ENCODE measurements around the gene ZC3H7A. TPM values are rescaled to one million over a fixed set of nuclear protein-coding genes. Genes with fewer than 3 reads are reported as not detected.

Gene ZC3H7A
- total and polyA plus RNA-seq, 2 of the 13 experiments (the other 11 are each of a cell fraction or from before 2014, with no cell fraction given) = 29.2 to 36.8 TPM

GRCh38 chr16:11835309-11835708 lies 38.3 kb upstream of the ZC3H7A start (continued):
- TF ChIP-seq POGK (CRISPR knock-in tag; conservative IDR thresholded peaks at IDR 0.05) (0 out of 2 replicates have a peak, but pooled peaks have one; percentile 25), ZNF431 (CRISPR knock-in tag; IDR thresholded peaks at IDR 0.05; ENCODE audit: borderline replicate concordance, low read depth) (no peak), KDM4B (CRISPR knock-in tag; IDR thresholded peaks at IDR 0.05) (no peak), ZFP90 (CRISPR knock-in tag; IDR thresholded peaks at IDR 0.05; ENCODE audit: borderline replicate concordance) (no peak), PHF21A (CRISPR knock-in tag; IDR thresholded peaks at IDR 0.05) (no peak), ZNF570 (CRISPR knock-in tag; IDR thresholded peaks at IDR 0.05; ENCODE audit: borderline replicate concordance) (no peak), ATF7-NPFF (CRISPR knock-in tag; IDR thresholded peaks at IDR 0.05; ENCODE audit: low read depth) (peak; percentile 34; the same call in 1 of the 2 replicates), HINFP (CRISPR knock-in tag; IDR thresholded peaks at IDR 0.05; ENCODE audit: low read depth) (no peak), AGO2 (optimal IDR thresholded peaks at IDR 0.05; ENCODE audit: low read depth, low read length) (peak; percentile 90), KDM3A (CRISPR knock-in tag; IDR thresholded peaks at IDR 0.05; ENCODE audit: low read depth) (no peak), ATF7 (IDR thresholded peaks at IDR 0.05) (no peak), ATF7 (CRISPR knock-in tag; IDR thresholded peaks at IDR 0.05) (no peak), GRHL1 (CRISPR knock-in tag; conservative IDR thresholded peaks at IDR 0.05) (no peak)

Measured in HepG2 (cell line).